OCI-LY7 (cell line): ENCODE results near the gene ISOC2. TPM values are rescaled to one million over a fixed set of nuclear protein-coding genes. Genes with fewer than 3 reads are reported as not detected.

ENCODE experiments used
- BruUV-seq: library from RNA; stranded (reverse); fragments of 400-500 nt; replicated peaks from 2 replicates; lab custom pipeline; 2021; lab: Mats Ljungman, UMichigan
- CTCF ChIA-PET: fragments of 300-600 bp; sonication (Branson Sonifier 250); formaldehyde crosslinking; loops from one replicate; lab custom pipeline; 2022; ENCODE audit warnings: antibody characterized with exemption; ENCODE audit not compliant: unreplicated experiment; lab: Charles Lee
- POLR2A ChIA-PET: fragments of 300-600 bp; sonication (Branson Sonifier 250); formaldehyde crosslinking; loops from one replicate; lab custom pipeline; 2022; ENCODE audit warnings: antibody characterized with exemption; lab: Charles Lee
- DNase-seq: peaks from one replicate; pipeline ENCODE4 v3.0.0-alpha.2; 2015; ENCODE audit warnings: low spot score
- H2AFZ ChIP-seq: fragments of 200-600 bp; sonication (generic), shearing (Covaris generic); 2 replicates; pipeline ENCODE4 v1.6.1; 2014; ENCODE audit warnings: mild to moderate bottlenecking, antibody characterized with exemption, low read length, moderate library complexity
- H3K27ac ChIP-seq: fragments of 200-600 bp; sonication (generic); 2 replicates; pipeline ENCODE4 v1.5.1; 2014; ENCODE audit warnings: mixed run types, low read depth, mild to moderate bottlenecking, moderate library complexity, low read length, inconsistent platforms; ENCODE audit not compliant: poor library complexity, severe bottlenecking
- H3K36me3 ChIP-seq: fragments of 200-600 bp; sonication (generic); 2 replicates; pipeline ENCODE4 v1.6.1; 2014; ENCODE audit warnings: mild to moderate bottlenecking, antibody characterized with exemption, low read length, moderate library complexity, mixed read lengths; ENCODE audit not compliant: insufficient read depth
- H3K4me1 ChIP-seq: fragments of 200-600 bp; sonication (generic); 2 replicates; pipeline ENCODE4 v1.5.1; 2014; ENCODE audit warnings: mild to moderate bottlenecking, low read length; ENCODE audit not compliant: insufficient read depth, poor library complexity, severe bottlenecking
- H3K4me2 ChIP-seq: fragments of 200-600 bp; sonication (generic); 2 replicates; pipeline ENCODE4 v1.6.1; 2014; ENCODE audit warnings: mild to moderate bottlenecking, low read length
- H3K4me3 ChIP-seq: fragments of 200-600 bp; sonication (generic); 2 replicates; pipeline ENCODE4 v1.5.1; 2014; ENCODE audit warnings: mild to moderate bottlenecking, low read depth, low read length; ENCODE audit not compliant: poor library complexity, severe bottlenecking
- H3K79me2 ChIP-seq: fragments of 200-600 bp; sonication (generic); 2 replicates; pipeline ENCODE4 v1.6.1; 2016; ENCODE audit warnings: low read depth, mild to moderate bottlenecking, low read length, moderate library complexity, mixed read lengths; ENCODE audit not compliant: insufficient read depth
- H3K9me2 ChIP-seq: fragments of 200-600 bp; sonication (generic); 2 replicates; pipeline ENCODE4 v1.6.1; 2016; ENCODE audit warnings: mild to moderate bottlenecking, low read length, mixed read lengths; ENCODE audit not compliant: insufficient read depth
- H3K9me3 ChIP-seq: fragments of 200-600 bp; sonication (generic); 2 replicates; pipeline ENCODE4 v1.6.1; 2014; ENCODE audit warnings: mild to moderate bottlenecking, mixed run types, low read length, mixed read lengths
- H4K20me1 ChIP-seq: fragments of 200-600 bp; sonication (generic); 2 replicates; pipeline ENCODE4 v1.6.1; 2014; ENCODE audit warnings: mild to moderate bottlenecking, antibody characterized with exemption, low read length, moderate library complexity, mixed read lengths; ENCODE audit not compliant: insufficient read depth
- EZH2phosphoT487 ChIP-seq: fragments of 200-600 bp; sonication (generic); IDR thresholded peaks from 2 replicates; pipeline ENCODE4 v1.6.1; 2018; ENCODE audit warnings: low read depth, borderline replicate concordance, mild to moderate bottlenecking, mixed run types, antibody characterized with exemption, low read length, moderate library complexity, mixed read lengths
- intact Hi-C: fragments of 100-400 bp; cut with micrococcal nuclease; formaldehyde crosslinking; loops from one replicate; pipeline ENCODE4 v1.10.0; 2022; ENCODE audit not compliant: unreplicated experiment
- total RNA-seq, 2 experiments: library from RNA; depleted of rRNA in 1 of 2; stranded (reverse); fragments of >200 nt in 1 of 2; shearing (Covaris generic) in 1 of 2; gene quantifications; 2 replicates each; pipeline ENCODE4 v1.2.3, GENCODE V29; 2014 to 2022
- TF ChIP-seq, protein P1 (sequence below): fragments of 200-600 bp; sonication (generic); conservative IDR thresholded peaks from 2 replicates; pipeline ENCODE4 v1.5.1; 2014; ENCODE audit warnings: mild to moderate bottlenecking, antibody characterized with exemption, low read length, moderate library complexity, mixed read lengths

The ISOC2 gene
- total RNA-seq, 2 experiments from 2014 or later, result 37.0 to 115 TPM

DNA sequence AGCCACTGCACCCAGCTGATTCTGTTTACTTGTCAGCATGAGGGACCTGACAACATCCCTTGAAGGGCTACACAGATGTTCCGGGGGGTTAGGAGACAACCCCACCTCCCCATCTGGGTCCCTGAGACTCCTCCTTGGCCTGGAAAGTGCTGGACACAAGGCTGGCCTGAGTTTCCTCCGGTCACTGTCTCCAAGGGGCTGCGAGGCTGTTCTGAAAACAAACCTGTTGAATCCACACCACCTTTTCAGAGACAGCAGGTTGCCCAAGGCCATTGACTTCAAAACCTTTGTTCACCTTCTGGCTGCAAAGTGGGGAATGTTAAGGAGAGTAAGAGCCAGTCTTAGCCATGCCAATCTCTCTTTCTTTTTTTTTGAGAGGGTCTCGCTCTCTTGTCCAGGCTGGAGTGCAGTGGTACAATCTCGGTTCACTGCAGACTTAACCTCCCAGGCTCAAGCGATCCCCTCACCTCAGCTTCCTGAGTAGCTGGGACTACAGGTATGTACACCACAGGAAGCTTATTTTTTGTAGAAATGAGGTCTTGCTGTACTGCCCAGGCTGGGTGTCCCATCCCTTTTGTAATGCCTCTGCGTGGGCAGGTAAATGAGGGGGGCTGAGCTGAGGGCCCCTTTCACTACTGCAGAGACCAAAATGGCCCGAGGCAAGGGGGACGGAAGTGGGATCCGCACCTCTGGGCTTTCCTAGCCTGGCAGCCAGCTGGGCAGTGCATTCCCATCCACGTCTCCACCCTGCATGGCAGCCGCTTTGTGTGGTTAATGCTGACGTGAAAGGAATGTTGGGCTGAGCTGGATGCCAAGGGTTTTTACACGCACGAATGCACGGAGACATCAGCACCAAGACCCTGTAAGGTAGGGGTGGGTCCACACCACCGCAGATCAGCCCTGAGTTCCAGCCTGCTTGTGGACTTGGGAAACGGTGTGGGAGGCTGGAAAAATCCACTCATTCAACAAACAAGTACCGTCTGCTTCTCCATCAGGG is 13.1 kb upstream of the ISOC2 start:
- TF ChIP-seq, protein P1, sequence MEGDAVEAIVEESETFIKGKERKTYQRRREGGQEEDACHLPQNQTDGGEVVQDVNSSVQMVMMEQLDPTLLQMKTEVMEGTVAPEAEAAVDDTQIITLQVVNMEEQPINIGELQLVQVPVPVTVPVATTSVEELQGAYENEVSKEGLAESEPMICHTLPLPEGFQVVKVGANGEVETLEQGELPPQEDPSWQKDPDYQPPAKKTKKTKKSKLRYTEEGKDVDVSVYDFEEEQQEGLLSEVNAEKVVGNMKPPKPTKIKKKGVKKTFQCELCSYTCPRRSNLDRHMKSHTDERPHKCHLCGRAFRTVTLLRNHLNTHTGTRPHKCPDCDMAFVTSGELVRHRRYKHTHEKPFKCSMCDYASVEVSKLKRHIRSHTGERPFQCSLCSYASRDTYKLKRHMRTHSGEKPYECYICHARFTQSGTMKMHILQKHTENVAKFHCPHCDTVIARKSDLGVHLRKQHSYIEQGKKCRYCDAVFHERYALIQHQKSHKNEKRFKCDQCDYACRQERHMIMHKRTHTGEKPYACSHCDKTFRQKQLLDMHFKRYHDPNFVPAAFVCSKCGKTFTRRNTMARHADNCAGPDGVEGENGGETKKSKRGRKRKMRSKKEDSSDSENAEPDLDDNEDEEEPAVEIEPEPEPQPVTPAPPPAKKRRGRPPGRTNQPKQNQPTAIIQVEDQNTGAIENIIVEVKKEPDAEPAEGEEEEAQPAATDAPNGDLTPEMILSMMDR, result no peak
- no peak for TF ChIP-seq EZH2phosphoT487
- Histone ChIP-seq H4K20me1 (no peaks in the 10 kb centered on the region), H3K36me3 (no peaks in the 10 kb centered on the region), H3K4me2 (no peak overlapping the region), H3K4me3 (no peak overlapping the region), H3K27ac (no peak overlapping the region), H3K9me3 (no peaks in the 10 kb centered on the region), H3K9me2 (no peaks in the 10 kb centered on the region), H3K79me2 (peaks cover 13% of the 10 kb centered on the region; the same call in 1 of the 2 replicates), H3K4me1 (peaks cover 21% of the 10 kb centered on the region), H2AFZ (no peak overlapping the region)
- ChIA-PET CTCF (no interaction called here), POLR2A (interaction anchor here (1.0 kb wide), 1 partner anchor 150 kb away, joined by 3 read pairs; the partner anchor contains the start of gene ZNF784)
- no peak for DNase-seq
- BruUV-seq, result no TSS peak
- intact Hi-C loops, result no loop called here

DNA sequence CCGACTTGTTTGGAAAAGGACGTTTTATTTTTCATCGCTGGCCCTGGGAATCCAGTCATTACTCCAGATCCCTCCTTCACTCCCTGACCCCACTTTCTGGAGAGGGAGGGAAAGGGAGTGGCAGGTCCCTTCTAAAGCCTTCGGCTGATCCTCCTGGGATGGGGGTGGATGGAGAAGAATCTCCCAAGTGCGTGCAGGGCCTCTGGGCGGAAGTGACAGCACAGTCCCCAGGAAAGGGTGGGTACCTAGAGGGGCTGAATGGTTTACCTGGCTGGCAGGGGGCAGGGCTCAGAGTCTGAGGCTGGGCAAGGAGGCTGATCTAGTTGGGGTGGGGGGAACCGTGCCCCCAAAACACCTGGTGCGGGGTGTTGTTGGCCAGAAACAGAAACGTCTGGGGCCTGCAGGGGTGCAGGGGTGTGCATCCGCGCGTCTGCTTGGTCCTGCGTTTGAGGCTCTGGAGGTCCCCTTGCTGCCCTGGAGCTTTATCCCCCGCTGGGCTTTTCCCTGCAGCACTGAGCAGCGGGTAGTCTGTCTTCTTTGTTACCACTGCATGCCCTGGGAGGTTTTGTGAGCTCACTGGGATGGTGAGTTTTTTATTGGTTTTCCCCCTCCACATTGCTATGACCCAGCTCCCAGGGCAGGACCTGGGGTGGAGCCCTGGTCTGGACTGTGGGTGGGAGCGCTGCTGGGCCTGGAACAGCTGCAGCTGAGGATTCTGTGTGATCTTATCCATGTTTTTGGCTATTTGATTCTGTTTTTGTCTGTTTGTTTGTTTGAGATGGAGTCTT is 12.0 kb upstream of the ISOC2 start:
- TF ChIP-seq, protein P1, result no peak
- no peak for TF ChIP-seq EZH2phosphoT487
- H3K4me2 ChIP-seq, result no peak overlapping the region
- peaks cover 15% of the 10 kb centered on the region for H3K4me1 ChIP-seq
- CTCF ChIA-PET, result no interaction called here
- no TSS peak for BruUV-seq
- no peak overlapping the region for H3K4me3 ChIP-seq
- H3K9me3 ChIP-seq, result no peaks in the 10 kb centered on the region
- no peaks in the 10 kb centered on the region for H4K20me1 ChIP-seq
- no peak overlapping the region for H2AFZ ChIP-seq
- POLR2A ChIA-PET, result no interaction called here
- no peak overlapping the region for H3K27ac ChIP-seq
- intact Hi-C loops, result no loop called here
- H3K79me2 ChIP-seq, result peaks cover 8% of the 10 kb centered on the region; the same call in 1 of the 2 replicates
- no peak for DNase-seq
- H3K9me2 ChIP-seq, result no peaks in the 10 kb centered on the region
- H3K36me3 ChIP-seq, result no peaks in the 10 kb centered on the region
